ENCODE measurements around the gene PFKFB3. TPM values are rescaled to one million over a fixed set of nuclear protein-coding genes. Genes with fewer than 3 reads are reported as not detected.

The PFKFB3 gene
- total RNA-seq, 1 experiment from 2014 or later, result 36.8 TPM

GRCh38 chr10:6256439-6256838 is 53.7 kb downstream of the PFKFB3 start:
- Mint-ChIP-seq H3K4me1 (peaks cover 0 to 6% of the 10 kb centered on the region in 2 experiments; a peak in 2 of 4 replicates), H3K27me3 (ENCODE audit: low read depth) (no peaks in the 10 kb centered on the region; the same call in 1 of the 2 replicates), H3K36me3 (ENCODE audit: insufficient read depth in 1 of 3, low read depth in 3 of 3) (peaks cover 6 to 12% (median 10%) of the 10 kb centered on the region in 3 experiments), H3K4me3 (no peak overlapping the region), H3K27ac (no peak overlapping the region), H3K9me3 (peaks cover 19 to 21% of the 10 kb centered on the region in 2 experiments)
- no peaks in the 10 kb centered on the region for H3K4me1 ChIP-seq (ENCODE audit: insufficient read depth, low read length)
- H4K91ac ChIP-seq (ENCODE audit: insufficient read length, low read depth, low read length), result no peak overlapping the region
- no peak overlapping the region for H4K8ac ChIP-seq (replicated peaks; ENCODE audit: insufficient read length, low read depth, low read length)
- no peak overlapping the region for H3K23ac ChIP-seq (ENCODE audit: insufficient read length, low read depth, low read length)
- H3T11ph ChIP-seq (ENCODE audit: low read length), result no peak overlapping the region
- no peaks in the 10 kb centered on the region for H3K23me2 ChIP-seq (ENCODE audit: insufficient read length, low read depth, low read length, poor library complexity, severe bottlenecking)
- no peak for DNase-seq
- no CpG with 5 or more reads among the region's 8 CpGs for whole genome bisulfite sequencing (ENCODE audit: extremely low coverage, insufficient read length, low lambda C conversion rate)
- H2AFZ ChIP-seq (ENCODE audit: low read length), result no peak overlapping the region
- H3K9me3 ChIP-seq (ENCODE audit: control insufficient read depth, low read depth, low read length), result no peaks in the 10 kb centered on the region
- no peak overlapping the region for H3K27ac ChIP-seq (ENCODE audit: insufficient read length, low read depth, low read length)
- H2BK5ac ChIP-seq (ENCODE audit: insufficient read length, low read length), result no peak overlapping the region
- H3K4me2 ChIP-seq (ENCODE audit: insufficient read depth, insufficient read length, low read length), result no peak overlapping the region
- no peak for TF ChIP-seq CTCF (conservative IDR thresholded peaks at IDR 0.05)
- H3K56ac ChIP-seq (ENCODE audit: insufficient read length, low read depth, low read length), result no peak overlapping the region
- H3K27me3 ChIP-seq (ENCODE audit: insufficient read depth, low read length), result no peaks in the 10 kb centered on the region
- no peaks in the 10 kb centered on the region for H3K79me2 ChIP-seq (ENCODE audit: insufficient read depth, low read length)
- no peak overlapping the region for H2BK20ac ChIP-seq (ENCODE audit: low read depth, low read length, poor library complexity, severe bottlenecking)
- no peak overlapping the region for H3K14ac ChIP-seq (ENCODE audit: insufficient read depth, low read length)
- H2BK15ac ChIP-seq (ENCODE audit: low read depth, low read length), result no peak overlapping the region
- no peaks in the 10 kb centered on the region for H4K20me1 ChIP-seq (ENCODE audit: control insufficient read depth, insufficient read depth, insufficient read length)
- H3K4ac ChIP-seq (ENCODE audit: low read depth, low read length), result no peak overlapping the region
- no peak overlapping the region for H4K5ac ChIP-seq (ENCODE audit: insufficient read length, low read depth, low read length)
- no peak overlapping the region for H3K18ac ChIP-seq (ENCODE audit: insufficient read length, low read depth, low read length)
- H2BK120ac ChIP-seq (ENCODE audit: low read depth, low read length, poor library complexity, severe bottlenecking), result no peak overlapping the region
- no peak overlapping the region for H2BK12ac ChIP-seq (ENCODE audit: insufficient read length, low read depth, low read length)
- no peak overlapping the region for H3K9ac ChIP-seq (ENCODE audit: extremely low read depth, insufficient read length, low read length)
- H3K79me1 ChIP-seq (ENCODE audit: insufficient read depth, low read depth, low read length, poor library complexity, severe bottlenecking), result no peaks in the 10 kb centered on the region
- H2AK5ac ChIP-seq (ENCODE audit: insufficient read length, low read length), result no peak overlapping the region

All from H9 (cell line).